A673 (cell line): ENCODE results near the gene PDGFRB. TPM values are rescaled to one million over a fixed set of nuclear protein-coding genes. Genes with fewer than 3 reads are reported as not detected.

Source experiments
- BruUV-seq: library from RNA; stranded (reverse); fragments of 400-500 nt; replicated peaks from 2 replicates; lab custom pipeline; 2021; lab: Mats Ljungman, UMichigan
- CTCF ChIA-PET: fragments of 300-600 bp; sonication (Branson Sonifier 250); formaldehyde crosslinking; loops from one replicate; lab custom pipeline; 2022; ENCODE audit warnings: antibody characterized with exemption; lab: Charles Lee
- POLR2A ChIA-PET: fragments of 300-600 bp; sonication (Branson Sonifier 250); formaldehyde crosslinking; loops from one replicate; lab custom pipeline; 2022; ENCODE audit warnings: antibody characterized with exemption; ENCODE audit not compliant: low non-redundant PET; lab: Charles Lee
- DNase-seq: peaks from one replicate; pipeline ENCODE4 v3.0.0-alpha.2; 2015; ENCODE audit warnings: low spot score
- H3K27ac ChIP-seq: fragments of 200-600 bp; sonication (generic); 2 replicates; pipeline ENCODE4 v1.5.1; 2016; ENCODE audit warnings: mixed run types, low read depth, mild to moderate bottlenecking, mixed read lengths, antibody characterized with exemption, low read length; ENCODE audit not compliant: poor library complexity, severe bottlenecking
- H3K27me3 ChIP-seq: fragments of 200-600 bp; sonication (generic); replicated peaks from 2 replicates; pipeline ENCODE4 v1.6.1; 2017; ENCODE audit warnings: mixed run types, low read depth, mild to moderate bottlenecking, mixed read lengths, antibody characterized with exemption, low read length; ENCODE audit not compliant: insufficient read depth, poor library complexity
- H3K36me3 ChIP-seq: fragments of 200-600 bp; sonication (generic); 2 replicates; pipeline ENCODE4 v1.6.1; 2016; ENCODE audit warnings: mixed run types, mild to moderate bottlenecking, mixed read lengths, antibody characterized with exemption, low read length; ENCODE audit not compliant: insufficient read depth, poor library complexity, severe bottlenecking
- H3K4me1 ChIP-seq: fragments of 200-600 bp; sonication (generic); 2 replicates; pipeline ENCODE4 v1.6.1; 2017; ENCODE audit warnings: mixed run types, mild to moderate bottlenecking, mixed read lengths, antibody characterized with exemption, low read length; ENCODE audit not compliant: insufficient read depth, poor library complexity, severe bottlenecking
- H3K4me3 ChIP-seq: fragments of 200-600 bp; sonication (generic); 2 replicates; pipeline ENCODE4 v1.5.1; 2016; ENCODE audit warnings: low read depth, mixed run types, mild to moderate bottlenecking, mixed read lengths, low read length; ENCODE audit not compliant: poor library complexity, severe bottlenecking
- H3K9me3 ChIP-seq: fragments of 200-600 bp; sonication (generic); 2 replicates; pipeline ENCODE4 v1.6.1; 2016; ENCODE audit warnings: mixed run types, low read depth, mild to moderate bottlenecking, mixed read lengths, antibody characterized with exemption, low read length; ENCODE audit not compliant: poor library complexity, severe bottlenecking
- CTCF ChIP-seq: fragments of 300-800, 200-600 bp; sonication (generic); conservative IDR thresholded peaks from 2 replicates; pipeline ENCODE4 v1.5.1; 2017; ENCODE audit warnings: low read depth, mild to moderate bottlenecking, antibody characterized with exemption, low read length, moderate library complexity, mixed read lengths
- EZH2 ChIP-seq: fragments of 200-600 bp; sonication (generic); IDR thresholded peaks from 2 replicates; pipeline ENCODE4 v1.6.1; 2017; ENCODE audit warnings: borderline replicate concordance, low read depth, mild to moderate bottlenecking, mixed read lengths, antibody characterized with exemption, low read length; ENCODE audit not compliant: poor library complexity, severe bottlenecking
- intact Hi-C: fragments of 100-400 bp; cut with micrococcal nuclease; formaldehyde crosslinking; loops from one replicate; pipeline ENCODE4 v1.10.0; 2022; ENCODE audit not compliant: unreplicated experiment
- total RNA-seq: library from RNA; stranded (reverse); gene quantifications from 2 replicates; pipeline ENCODE4 v1.2.3, GENCODE V29; 2021

PDGFRB gene
- total RNA-seq, 1 experiment from 2014 or later, result 25.9 TPM

DNA sequence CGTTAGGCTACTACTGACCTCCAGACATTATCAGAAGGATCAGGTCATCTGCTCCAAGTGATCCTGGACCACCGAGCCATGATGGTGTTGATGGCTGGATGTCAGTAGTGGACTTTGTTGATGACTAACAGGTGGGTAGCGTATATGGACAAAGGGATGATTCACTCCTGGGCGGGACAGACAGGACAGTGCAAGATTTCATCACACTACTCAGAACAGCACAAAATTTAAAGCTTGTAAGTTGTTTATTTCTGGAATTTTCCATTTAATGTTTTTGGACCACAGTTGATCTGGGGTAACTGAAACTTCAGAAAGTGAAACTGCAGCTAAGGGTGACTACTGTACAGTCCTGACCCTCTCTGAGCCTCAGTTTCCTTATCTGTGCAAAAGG, 12.7 kb downstream of the PDGFRB start:
- POLR2A ChIA-PET, result no interaction called here
- no peaks in the 10 kb centered on the region for H3K9me3 ChIP-seq
- CTCF ChIA-PET, result no interaction called here
- no peaks in the 10 kb centered on the region for H3K27me3 ChIP-seq
- H3K27ac ChIP-seq, result peak overlapping the region; percentile 74
- H3K36me3 ChIP-seq, result no peaks in the 10 kb centered on the region
- intact Hi-C loops, result loop anchor here (5.0 kb wide), 1 partner anchor 214 kb away; the partner anchor contains the start of gene TCOF1
- BruUV-seq, result no TSS peak
- H3K4me1 ChIP-seq, result peaks cover 45% of the 10 kb centered on the region
- H3K4me3 ChIP-seq, result no peak overlapping the region
- no peak for DNase-seq
- TF ChIP-seq CTCF (no peak), EZH2 (no peak)

DNA sequence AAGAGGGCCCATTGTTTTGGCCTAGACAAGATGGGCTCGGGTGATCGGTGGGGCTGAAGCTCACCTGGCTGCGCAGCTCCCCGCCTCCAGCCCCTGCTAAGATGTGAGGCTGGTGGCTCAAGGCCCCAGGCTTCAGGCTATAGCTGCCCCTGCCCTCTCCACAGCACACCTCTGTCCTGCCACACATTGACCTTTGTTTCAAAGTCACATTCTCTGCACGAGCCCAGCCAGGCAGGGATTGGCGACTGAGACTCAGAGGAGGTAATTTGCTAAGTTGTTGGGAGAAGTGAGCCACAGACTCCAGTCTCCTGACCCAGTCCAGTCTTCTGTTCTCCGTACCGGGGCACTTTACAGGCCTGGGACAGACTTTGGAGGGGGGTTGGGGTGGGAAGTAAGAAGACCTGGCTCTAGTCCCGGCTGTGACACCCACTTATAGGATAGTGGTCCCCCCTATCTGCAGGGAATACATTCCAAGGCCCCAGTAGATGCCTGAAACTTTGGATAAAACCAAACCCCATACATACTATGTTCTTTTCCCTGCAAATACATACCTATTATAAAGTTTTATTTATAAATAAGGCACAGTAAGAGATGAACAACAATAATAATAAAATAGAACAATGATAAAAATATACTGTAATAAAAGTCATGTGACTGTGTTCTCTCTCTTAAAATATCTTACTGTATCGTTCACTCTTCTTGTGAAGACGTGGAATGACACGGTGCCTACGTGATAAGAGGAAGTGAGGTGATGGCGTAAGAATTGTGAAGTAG, 13.3 kb downstream of the PDGFRB start:
- Histone ChIP-seq H3K36me3 (no peaks in the 10 kb centered on the region), H3K27ac (peak overlapping the region; percentile 74), H3K4me1 (peaks cover 51% of the 10 kb centered on the region), H3K9me3 (no peaks in the 10 kb centered on the region), H3K4me3 (no peak overlapping the region), H3K27me3 (no peaks in the 10 kb centered on the region)
- no TSS peak for BruUV-seq
- ChIA-PET POLR2A (no interaction called here), CTCF (no interaction called here)
- TF ChIP-seq CTCF, result no peak
- TF ChIP-seq EZH2, result no peak
- DNase-seq, result no peak
- intact Hi-C loops, result loop anchor here (5.0 kb wide), 1 partner anchor 215 kb away; the partner anchor contains the start of gene TCOF1

- Histone ChIP-seq H3K27me3 (no peaks in the 10 kb centered on the region), H3K4me3 (no peak overlapping the region), H3K27ac (no peak overlapping the region), H3K9me3 (no peaks in the 10 kb centered on the region), H3K4me1 (peaks cover 54% of the 10 kb centered on the region), H3K36me3 (no peaks in the 10 kb centered on the region)
- no TSS peak for BruUV-seq
- CTCF ChIA-PET, result no interaction called here
- intact Hi-C loops, result loop anchor here (5.0 kb wide), 1 partner anchor 216 kb away; the partner anchor contains the start of gene TCOF1
- POLR2A ChIA-PET, result no interaction called here
- no peak for DNase-seq
- TF ChIP-seq EZH2 (no peak), CTCF (no peak)
Measured at GRCh38 chr5:150141544-150142184, 14.0 kb downstream of the PDGFRB start.
